Smooth muscle cell (in vitro differentiated cells): Measurements from ENCODE around the gene GALR2. TPM values are rescaled to one million over a fixed set of nuclear protein-coding genes. Genes with fewer than 3 reads are reported as not detected.

ENCODE experiments used
- DNase-seq: peaks from one replicate; lab custom pipeline; 2025; ENCODE audit not compliant: unreplicated experiment; lab: John Stamatoyannopoulos, UW
- H2AFZ ChIP-seq: fragments of 200-600 bp; sonication (generic); 2 replicates; pipeline ENCODE4 v1.6.0; 2016; ENCODE audit warnings: antibody characterized with exemption, low read depth, mild to moderate bottlenecking
- H3F3A ChIP-seq: fragments of 200-600 bp; sonication (generic); 2 replicates; pipeline ENCODE4 v1.6.0; 2017; ENCODE audit warnings: antibody characterized with exemption, low read depth
- H3K27ac ChIP-seq: fragments of 200-600 bp; sonication (generic); 2 replicates; pipeline ENCODE4 v1.5.1; 2016; ENCODE audit warnings: low read depth, mild to moderate bottlenecking
- H3K27me3 ChIP-seq: fragments of 200-600 bp; sonication (generic); 2 replicates; pipeline ENCODE4 v1.6.1; 2016; ENCODE audit warnings: low read depth, mild to moderate bottlenecking
- H3K36me3 ChIP-seq: fragments of 200-600 bp; sonication (generic); 2 replicates; pipeline ENCODE4 v1.5.1; 2016; ENCODE audit warnings: low read depth
- H3K4me1 ChIP-seq: fragments of 200-600 bp; sonication (generic); 2 replicates; pipeline ENCODE4 v1.5.1; 2016; ENCODE audit warnings: low read depth
- H3K4me2 ChIP-seq: fragments of 200-600 bp; sonication (generic); 2 replicates; pipeline ENCODE4 v1.6.0; 2016; ENCODE audit warnings: mild to moderate bottlenecking
- H3K4me3 ChIP-seq: fragments of 200-600 bp; sonication (generic); 2 replicates; pipeline ENCODE4 v1.5.1; 2016; ENCODE audit warnings: mild to moderate bottlenecking
- H3K79me2 ChIP-seq: fragments of 200-600 bp; sonication (generic); 2 replicates; pipeline ENCODE4 v1.6.0; 2016; ENCODE audit warnings: low read depth, mild to moderate bottlenecking
- H3K9ac ChIP-seq: fragments of 200-600 bp; sonication (generic); 2 replicates; pipeline ENCODE4 v1.6.0; 2016; ENCODE audit warnings: low read depth
- H3K9me3 ChIP-seq: fragments of 200-600 bp; sonication (generic); replicated peaks from 2 replicates; pipeline ENCODE4 v1.5.1; 2016; ENCODE audit warnings: low read depth
- H4K20me1 ChIP-seq: fragments of 200-600 bp; sonication (generic); 2 replicates; pipeline ENCODE4 v1.6.0; 2016; ENCODE audit warnings: low read depth
- WGBS: methylation state at CpG from one replicate; pipeline ENCODE4 v1.1.7; 2016; ENCODE audit warnings: low lambda C conversion rate; 5-methylcytosine and 5-hydroxymethylcytosine counted together
- polyA plus RNA-seq: library from polyadenylated mRNA; unstranded; fragments of >200 nt; fragmentation: Nextera tagmentation; extraction: Ambion mirVana; gene quantifications from 2 replicates; pipeline ENCODE4 v1.2.1, GENCODE V29; 2016
- total RNA-seq: library from RNA; depleted of rRNA; stranded (reverse); fragments of >200 nt; gene quantifications from 2 replicates; pipeline ENCODE4 v1.2.3, GENCODE V29; 2014
- TF ChIP-seq, protein P1 (sequence below): fragments of 200-600 bp; sonication (generic); IDR thresholded peaks from 2 replicates; pipeline ENCODE4 v1.5.1; 2017; ENCODE audit warnings: borderline replicate concordance, mild to moderate bottlenecking, antibody characterized with exemption; ENCODE audit not compliant: insufficient read depth, poor library complexity, severe bottlenecking

GALR2 gene
- total and polyA plus RNA-seq, 2 experiments from 2014 or later: not detected

DNA sequence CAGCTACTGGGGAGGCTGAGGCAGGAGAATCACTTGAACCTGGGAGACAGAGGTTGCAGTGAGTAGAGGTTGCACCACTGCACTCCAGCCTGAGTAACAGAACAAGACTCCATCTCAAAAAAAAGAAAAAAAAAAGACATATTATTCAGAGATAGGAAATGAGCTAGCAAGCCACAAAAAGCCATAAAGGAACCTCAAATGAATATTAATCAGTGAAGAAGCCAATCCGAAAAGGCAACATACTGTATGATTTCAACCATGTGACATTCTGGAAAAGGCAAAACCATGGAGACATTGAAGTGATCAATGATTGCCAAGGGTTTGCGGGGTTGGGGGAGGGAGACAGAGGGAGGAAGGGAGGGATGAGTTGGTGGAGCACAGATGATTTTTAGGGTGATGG lies 37.4 kb downstream of the GALR2 start:
- H3F3A ChIP-seq: no peaks in the 10 kb centered on the region
- no peaks in the 10 kb centered on the region for H3K9me3 ChIP-seq
- H3K27me3 ChIP-seq: no peaks in the 10 kb centered on the region
- no peaks in the 10 kb centered on the region for H3K36me3 ChIP-seq
- H3K4me2 ChIP-seq: no peak overlapping the region
- no peaks in the 10 kb centered on the region for H3K79me2 ChIP-seq
- WGBS: 95% methylated on average over 2 of the region's 2 CpGs
- no peaks in the 10 kb centered on the region for H3K4me1 ChIP-seq
- no peak overlapping the region for H3K27ac ChIP-seq
- H4K20me1 ChIP-seq: no peaks in the 10 kb centered on the region
- no peak overlapping the region for H3K4me3 ChIP-seq
- no peak for DNase-seq
- TF ChIP-seq, protein P1, sequence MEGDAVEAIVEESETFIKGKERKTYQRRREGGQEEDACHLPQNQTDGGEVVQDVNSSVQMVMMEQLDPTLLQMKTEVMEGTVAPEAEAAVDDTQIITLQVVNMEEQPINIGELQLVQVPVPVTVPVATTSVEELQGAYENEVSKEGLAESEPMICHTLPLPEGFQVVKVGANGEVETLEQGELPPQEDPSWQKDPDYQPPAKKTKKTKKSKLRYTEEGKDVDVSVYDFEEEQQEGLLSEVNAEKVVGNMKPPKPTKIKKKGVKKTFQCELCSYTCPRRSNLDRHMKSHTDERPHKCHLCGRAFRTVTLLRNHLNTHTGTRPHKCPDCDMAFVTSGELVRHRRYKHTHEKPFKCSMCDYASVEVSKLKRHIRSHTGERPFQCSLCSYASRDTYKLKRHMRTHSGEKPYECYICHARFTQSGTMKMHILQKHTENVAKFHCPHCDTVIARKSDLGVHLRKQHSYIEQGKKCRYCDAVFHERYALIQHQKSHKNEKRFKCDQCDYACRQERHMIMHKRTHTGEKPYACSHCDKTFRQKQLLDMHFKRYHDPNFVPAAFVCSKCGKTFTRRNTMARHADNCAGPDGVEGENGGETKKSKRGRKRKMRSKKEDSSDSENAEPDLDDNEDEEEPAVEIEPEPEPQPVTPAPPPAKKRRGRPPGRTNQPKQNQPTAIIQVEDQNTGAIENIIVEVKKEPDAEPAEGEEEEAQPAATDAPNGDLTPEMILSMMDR: no peak
- H3K9ac ChIP-seq: no peak overlapping the region
- H2AFZ ChIP-seq: no peak overlapping the region

DNA sequence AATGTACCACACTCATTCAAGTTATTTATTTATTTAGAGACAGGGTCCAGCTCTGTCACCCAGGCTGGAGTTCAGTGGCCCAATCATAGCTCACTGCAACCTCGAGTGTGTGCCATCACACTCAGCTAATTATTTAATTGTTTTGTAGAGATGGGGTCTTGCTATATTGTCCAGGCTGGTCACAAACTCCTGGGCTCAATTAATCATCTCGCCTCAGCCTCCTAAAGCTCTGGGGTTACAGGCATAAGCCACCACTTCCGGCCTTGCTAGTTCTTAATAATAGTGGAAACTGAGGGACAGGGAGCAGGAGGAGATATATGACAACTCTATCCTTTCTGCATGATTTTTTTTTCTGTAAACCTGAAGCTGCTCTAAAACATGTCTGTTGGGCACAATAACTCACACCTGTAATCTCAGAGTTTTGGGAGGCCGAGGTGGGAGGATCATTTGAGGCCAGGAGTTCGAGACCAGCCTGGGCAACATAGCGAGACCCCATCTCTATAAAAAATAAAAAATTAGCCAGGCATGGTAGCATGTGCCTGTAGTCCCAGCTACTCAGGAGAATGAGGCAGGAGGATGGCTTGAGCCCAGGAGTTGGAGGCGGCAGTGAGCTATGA lies 40.7 kb downstream of the GALR2 start:
- no peak overlapping the region for H3K4me2 ChIP-seq
- H3K4me1 ChIP-seq: no peaks in the 10 kb centered on the region
- H3K9ac ChIP-seq: no peak overlapping the region
- DNase-seq: no peak
- H3K79me2 ChIP-seq: no peaks in the 10 kb centered on the region
- no peak overlapping the region for H3K27ac ChIP-seq
- TF ChIP-seq, protein P1: no peak
- no peaks in the 10 kb centered on the region for H3K27me3 ChIP-seq
- H3K36me3 ChIP-seq: no peaks in the 10 kb centered on the region
- H2AFZ ChIP-seq: no peak overlapping the region
- WGBS: 93% methylated on average over 7 of the region's 7 CpGs
- no peaks in the 10 kb centered on the region for H4K20me1 ChIP-seq
- H3K4me3 ChIP-seq: no peak overlapping the region
- H3K9me3 ChIP-seq: no peaks in the 10 kb centered on the region
- H3F3A ChIP-seq: no peaks in the 10 kb centered on the region

- Histone ChIP-seq H3F3A (no peaks in the 10 kb centered on the region), H3K36me3 (no peaks in the 10 kb centered on the region), H3K27me3 (no peaks in the 10 kb centered on the region), H3K4me3 (no peak overlapping the region), H4K20me1 (no peaks in the 10 kb centered on the region), H2AFZ (no peak overlapping the region), H3K9me3 (no peaks in the 10 kb centered on the region), H3K79me2 (no peaks in the 10 kb centered on the region), H3K4me2 (no peak overlapping the region), H3K4me1 (no peaks in the 10 kb centered on the region), H3K27ac (no peak overlapping the region), H3K9ac (no peak overlapping the region)
- DNase-seq: no peak
- 86% methylated on average over 19 of the region's 19 CpGs for WGBS
- TF ChIP-seq, protein P1: no peak
Observed at GRCh38 chr17:76119409-76120371, 45.1 kb downstream of the GALR2 start.
